Glomerular endothelial cell (primary cell): ENCODE data around the gene INHBE. TPM values are rescaled to one million over a fixed set of nuclear protein-coding genes. Genes with fewer than 3 reads are reported as not detected.
"Not testable (repeated sequence)": the region's sequence is repeated elsewhere in the genome, so short reads cannot be mapped to it uniquely, and the experiment has no call there.

Experiments used
- DNase-seq: peaks from one replicate; pipeline ENCODE4 v3.0.0-alpha.2; 2011; ENCODE audit warnings: low read depth, low spot score; ENCODE audit errors: extremely low read depth
- total RNA-seq: library from RNA; depleted of rRNA; stranded (reverse); fragments of >200 nt; gene quantifications from 2 replicates; pipeline ENCODE4 v1.2.3, GENCODE V29; 2015

INHBE gene
- total RNA-seq, 1 donor from 2014 or later, result not detected

DNA sequence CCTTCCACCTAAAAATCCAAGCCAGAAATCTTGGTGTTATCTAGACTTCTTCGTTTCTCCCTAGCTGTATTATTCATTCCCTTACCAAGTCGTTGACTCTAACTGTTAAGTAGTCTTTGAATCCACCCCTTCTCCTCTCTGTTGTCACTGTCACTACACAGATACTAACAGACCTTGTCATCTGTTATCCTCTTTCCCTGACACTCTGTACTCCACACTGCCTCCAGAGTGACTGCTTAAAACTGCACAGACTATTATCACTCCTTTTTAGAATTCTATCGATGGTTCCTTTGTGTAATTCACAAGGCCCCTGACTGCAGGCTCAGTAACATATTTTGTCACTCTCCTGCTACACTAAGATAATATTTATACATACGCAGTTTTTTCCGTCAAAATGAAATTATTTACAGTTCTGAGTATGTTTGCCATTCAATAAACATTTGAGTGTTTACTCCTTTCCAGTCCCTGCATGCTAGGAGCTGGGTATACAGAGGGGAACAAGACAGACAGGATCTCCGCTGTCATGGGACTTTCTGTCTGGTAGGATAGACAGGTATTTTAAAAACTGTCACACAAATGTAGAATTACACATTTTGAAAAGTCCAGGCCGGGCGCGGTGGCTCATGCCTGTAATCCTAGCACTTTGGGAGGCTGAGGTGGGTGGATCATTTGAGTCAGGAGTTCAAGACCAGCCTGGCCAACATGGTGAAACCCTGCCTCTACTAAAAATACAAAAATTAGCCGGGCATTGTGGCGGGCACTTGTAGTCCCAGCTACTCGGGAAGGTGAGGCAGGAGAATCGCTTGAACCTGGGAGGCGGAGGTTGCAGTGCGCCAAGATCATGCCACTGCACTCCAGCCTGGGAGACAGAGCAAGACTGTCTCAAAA lies 36.5 kb downstream of the INHBE start:
- DNase-seq, result no peak

DNA sequence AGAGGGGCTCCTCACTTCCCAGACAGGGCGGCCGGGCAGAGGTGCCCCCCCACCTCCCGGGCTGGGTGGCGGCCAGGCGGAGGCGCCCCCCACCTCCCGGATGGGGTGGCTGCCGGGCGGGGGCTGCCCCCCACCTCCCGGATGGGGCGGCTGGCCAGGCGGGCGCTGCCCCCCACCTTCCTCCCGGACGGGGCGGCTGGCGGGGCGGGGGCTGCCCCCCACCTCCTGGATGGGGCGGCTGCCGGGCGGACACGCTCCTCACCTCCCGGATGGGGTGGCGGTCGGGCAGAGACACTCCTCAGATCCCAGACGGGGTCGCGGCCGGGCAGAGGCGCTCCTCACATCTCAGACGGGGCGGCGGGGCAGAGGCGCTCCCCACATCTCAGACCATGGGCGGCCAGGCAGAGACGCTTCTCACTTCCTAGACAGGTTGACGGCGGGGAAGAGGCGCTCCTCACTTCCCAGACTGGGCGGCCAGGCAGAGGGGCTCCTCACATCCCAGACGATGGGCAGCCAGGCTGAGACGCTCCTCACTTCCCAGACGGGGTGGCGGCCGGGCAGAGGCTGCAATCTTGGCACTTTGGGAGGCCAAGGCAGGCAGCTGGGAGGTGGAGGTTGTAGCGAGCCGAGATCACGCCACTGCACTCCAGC lies 40.1 kb downstream of the INHBE start:
- not testable (repeated sequence) for DNase-seq

- no peak for DNase-seq
Observed at GRCh38 chr12:57496822-57497221, 41.7 kb downstream of the INHBE start.

DNA sequence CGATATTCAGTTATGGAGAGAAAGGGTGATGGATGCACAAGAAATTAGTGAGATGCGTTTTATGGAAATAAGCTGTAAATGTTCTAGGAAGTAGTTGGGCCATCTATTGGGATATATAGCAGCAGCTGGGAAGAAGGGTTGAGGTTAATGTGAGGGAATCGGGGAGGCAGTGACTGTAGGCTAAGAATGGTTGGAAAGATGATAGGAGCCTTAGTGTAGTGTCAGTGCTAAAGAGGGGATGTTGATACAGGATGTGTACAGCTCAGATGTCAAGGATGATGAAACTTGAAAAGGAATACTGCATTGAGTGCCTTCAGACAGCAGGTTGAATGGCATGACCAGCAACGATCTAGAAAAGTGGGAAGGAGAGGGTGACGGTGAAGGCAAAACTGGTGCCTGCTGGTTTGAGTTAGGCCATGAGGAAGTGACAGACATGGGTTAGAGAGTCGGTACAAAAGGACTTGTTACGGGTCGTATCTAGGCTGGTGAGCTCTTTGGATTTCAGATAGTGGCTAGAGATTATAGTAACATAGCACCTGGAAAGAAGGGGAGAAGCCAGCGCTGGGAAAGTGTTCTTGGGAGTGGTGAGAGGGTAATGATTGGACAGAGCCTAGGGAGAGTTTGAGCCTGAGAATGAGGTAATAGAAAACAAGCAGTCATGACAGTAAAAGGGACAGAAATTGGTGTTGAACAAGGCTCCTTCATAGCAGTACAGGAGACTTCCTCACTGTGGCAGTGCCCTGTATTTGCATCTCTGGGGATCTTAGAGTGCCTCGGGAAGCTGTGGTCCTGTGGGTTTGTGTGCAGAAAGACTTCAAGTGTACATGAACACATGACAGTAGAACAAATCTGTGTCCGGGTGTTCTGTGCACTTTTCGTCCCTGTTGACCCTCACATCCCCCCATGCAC lies 42.4 kb downstream of the INHBE start:
- DNase-seq, result no peak

- DNase-seq, result no peak
Observed at GRCh38 chr12:57498132-57498502, 43.0 kb downstream of the INHBE start.

DNA sequence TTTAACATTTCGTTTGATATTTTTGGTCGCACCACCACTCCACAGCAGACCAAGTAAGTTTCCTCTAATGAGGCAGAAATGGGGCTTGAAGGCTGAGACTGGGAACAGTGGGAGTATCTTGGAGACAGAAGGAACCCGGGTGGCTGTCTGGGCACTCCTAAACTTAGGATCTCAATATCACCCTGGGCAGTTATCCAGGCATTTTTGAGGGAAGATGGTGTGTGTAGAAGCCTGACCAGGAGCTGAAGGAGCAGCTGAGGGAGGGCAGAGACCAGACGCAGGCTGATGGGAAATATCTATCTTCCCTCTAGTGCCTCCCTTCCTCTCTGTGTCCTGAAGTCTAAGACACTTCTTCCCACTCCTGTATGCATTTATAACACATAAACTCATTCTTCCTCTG lies 43.5 kb downstream of the INHBE start:
- DNase-seq, result no peak

- DNase-seq, result no peak
Observed at GRCh38 chr12:57500213-57500612, 45.1 kb downstream of the INHBE start.

- DNase-seq, result not testable (repeated sequence)
Observed at GRCh38 chr12:57502311-57502969, 47.3 kb downstream of the INHBE start.

DNA sequence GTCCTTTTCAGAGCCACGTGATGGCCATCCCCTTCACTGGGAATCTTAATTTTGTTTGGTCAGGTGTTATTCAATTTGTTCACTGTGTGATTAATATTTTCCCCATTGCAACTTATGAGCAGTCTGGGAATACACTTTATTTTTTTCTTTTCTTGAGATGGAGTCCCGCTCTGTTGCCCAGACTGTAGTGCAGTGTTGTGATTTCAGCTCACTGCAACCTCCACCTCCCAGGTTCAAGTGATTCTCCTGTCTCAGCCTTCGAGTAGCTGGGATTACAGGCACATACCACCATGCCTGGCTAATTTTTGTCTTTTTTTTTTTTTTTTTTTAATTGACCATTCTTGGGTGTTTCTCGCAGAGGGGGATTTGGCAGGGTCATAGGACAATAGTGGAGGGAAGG lies 51.4 kb downstream of the INHBE start:
- DNase-seq, result not testable (repeated sequence)

Other genes starting within 250 kb of the INHBE start
- gene NXPH4, start 238.5 kb upstream of the INHBE start, total RNA-seq, result 0.05 and 2.5 TPM in 2 replicates
- gene SHMT2, start 225.6 kb upstream of the INHBE start, total RNA-seq, result 64.0 and 92.2 TPM in 2 replicates
- gene STAC3, start 204.1 kb upstream of the INHBE start, total RNA-seq, result 0.18 and 0.58 TPM in 2 replicates
- 18.6 and 19.7 TPM in 2 replicates for gene R3HDM2, start 24.3 kb upstream of the INHBE start, total RNA-seq
- gene INHBC, start 20.5 kb upstream of the INHBE start, total RNA-seq, result not detected in 2 replicates
- gene GLI1, start 4.5 kb downstream of the INHBE start, total RNA-seq, result 0.12 and 0.19 TPM in 2 replicates
- gene ARHGAP9, start 24.6 kb downstream of the INHBE start, total RNA-seq, result 0.18 and 0.24 TPM in 2 replicates
- gene MARS1, start 32.8 kb downstream of the INHBE start, total RNA-seq, result 83.9 and 199 TPM in 2 replicates
- gene DDIT3, start 65.2 kb downstream of the INHBE start, total RNA-seq, result 14.0 and 19.1 TPM in 2 replicates
- 28.4 and 31.7 TPM in 2 replicates for gene MBD6, start 67.5 kb downstream of the INHBE start, total RNA-seq
- 227 and 287 TPM in 2 replicates for gene DCTN2, start 91.9 kb downstream of the INHBE start, total RNA-seq
- gene KIF5A, start 94.7 kb downstream of the INHBE start, total RNA-seq, result 0.06 and 0.10 TPM in 2 replicates
- gene PIP4K2C, start 135.9 kb downstream of the INHBE start, total RNA-seq, result 7.3 and 9.9 TPM in 2 replicates
- gene DTX3, start 149.5 kb downstream of the INHBE start, total RNA-seq, result 4.2 and 4.8 TPM in 2 replicates
- gene ARHGEF25, start 156.1 kb downstream of the INHBE start, total RNA-seq, result 1.4 and 2.0 TPM in 2 replicates
- 1.1 and 2.9 TPM in 2 replicates for gene B4GALNT1, start 177.9 kb downstream of the INHBE start, total RNA-seq
- 241 and 260 TPM in 2 replicates for gene OS9, start 238.8 kb downstream of the INHBE start, total RNA-seq